Transverse colon (tissue), 4 donors: ENCODE measurements around the gene INHBC.
"Not testable (repeated sequence)": the region's sequence is repeated elsewhere in the genome, so short reads cannot be mapped to it uniquely, and the experiment has no call there.

Experiments used
- CTCF ChIP-seq, 5 experiments: fragments of 200-600 bp in 3 of 5; fragments of 450-650 bp in 2 of 5; sonication (generic) in 3 of 5; IDR thresholded peaks; 1 replicate in 2 of 5; 2 replicates in 3 of 5; pipeline ENCODE4 v1.5.1; 2016 to 2017; ENCODE audit warnings: antibody characterized with exemption in 5 of 5, inconsistent platforms in 3 of 5, mild to moderate bottlenecking in 2 of 5, moderate library complexity in 1 of 5
- EP300 ChIP-seq: sonication (generic); formaldehyde crosslinking; IDR thresholded peaks from one replicate; pipeline ENCODE4 v1.6.1; 2017; ENCODE audit warnings: antibody characterized with exemption, low read depth
- POLR2A ChIP-seq: fragments of 450-650 bp; IDR thresholded peaks from one replicate; pipeline ENCODE4 v1.6.1; 2016; ENCODE audit warnings: antibody characterized with exemption, mild to moderate bottlenecking, moderate library complexity
- POLR2AphosphoS5 ChIP-seq, 3 donors: sonication (generic); formaldehyde crosslinking; IDR thresholded peaks; one replicate each; pipeline ENCODE4 v1.6.1; 2016; ENCODE audit warnings: antibody characterized with exemption in 3 of 3

GRCh38 chr12:57495051-57495701 lies 60.6 kb downstream of the INHBC start:
- TF ChIP-seq POLR2AphosphoS5 (IDR thresholded peaks at IDR 0.05); CTCF (IDR thresholded peaks at IDR 0.05); EP300; POLR2A: not testable (repeated sequence)
